ENCODE data around the gene RASL11A.
A peak's percentile ranks its signal among the peaks of the same experiment; 100 is the strongest.

Gene RASL11A

GRCh38 chr13:27264648-27265047 lies 6.0 kb upstream of the RASL11A start:
- TF ChIP-seq CTCF (IDR thresholded peaks at IDR 0.05; ENCODE audit: poor library complexity, severe bottlenecking) = no peak

GRCh38 chr13:27266917-27267316 lies 3.7 kb upstream of the RASL11A start:
- no peaks in the 10 kb centered on the region for H3K27me3 ChIP-seq (ENCODE audit: insufficient read depth, poor library complexity, severe bottlenecking)
- no peaks in the 10 kb centered on the region for H3K36me3 ChIP-seq (ENCODE audit: low read depth)
- DNase-seq (ENCODE audit: low spot score) = no peak
- TF ChIP-seq CTCF (IDR thresholded peaks at IDR 0.05; ENCODE audit: poor library complexity, severe bottlenecking) = no peak
- no peak overlapping the region for H3K27ac ChIP-seq (ENCODE audit: poor library complexity, severe bottlenecking)
- ATAC-seq (ENCODE audit: low read depth) = no peak
- no peak overlapping the region for H3K4me3 ChIP-seq (ENCODE audit: severe bottlenecking)
- H3K9me3 ChIP-seq (ENCODE audit: severe bottlenecking) = no peaks in the 10 kb centered on the region
- H3K4me1 ChIP-seq (ENCODE audit: insufficient read depth, poor library complexity, severe bottlenecking) = no peaks in the 10 kb centered on the region

More at GRCh38 chr13:27264648-27265047, 6.0 kb upstream of the RASL11A start:
- H3K27ac ChIP-seq (ENCODE audit: poor library complexity, severe bottlenecking) = no peak overlapping the region
- no peak for DNase-seq (ENCODE audit: low spot score)
- H3K36me3 ChIP-seq (ENCODE audit: low read depth) = peaks cover 8% of the 10 kb centered on the region
- no peaks in the 10 kb centered on the region for H3K27me3 ChIP-seq (ENCODE audit: insufficient read depth, poor library complexity, severe bottlenecking)
- H3K9me3 ChIP-seq (ENCODE audit: severe bottlenecking) = no peaks in the 10 kb centered on the region
- peaks cover 5% of the 10 kb centered on the region for H3K4me1 ChIP-seq (ENCODE audit: insufficient read depth, poor library complexity, severe bottlenecking)
- H3K4me3 ChIP-seq (ENCODE audit: severe bottlenecking) = no peak overlapping the region
- no peak for ATAC-seq (ENCODE audit: low read depth)

GRCh38 chr13:27267596-27267995 lies 3.0 kb upstream of the RASL11A start:
- no peaks in the 10 kb centered on the region for H3K9me3 ChIP-seq (ENCODE audit: severe bottlenecking)
- no peaks in the 10 kb centered on the region for H3K36me3 ChIP-seq (ENCODE audit: low read depth)
- no peak overlapping the region for H3K27ac ChIP-seq (ENCODE audit: poor library complexity, severe bottlenecking)
- H3K27me3 ChIP-seq (ENCODE audit: insufficient read depth, poor library complexity, severe bottlenecking) = no peaks in the 10 kb centered on the region
- no peaks in the 10 kb centered on the region for H3K4me1 ChIP-seq (ENCODE audit: insufficient read depth, poor library complexity, severe bottlenecking)
- DNase-seq (ENCODE audit: low spot score) = no peak
- TF ChIP-seq CTCF (IDR thresholded peaks at IDR 0.05; ENCODE audit: poor library complexity, severe bottlenecking) = no peak
- H3K4me3 ChIP-seq (ENCODE audit: severe bottlenecking) = no peak overlapping the region
- ATAC-seq (ENCODE audit: low read depth) = no peak

GRCh38 chr13:27269114-27269665 lies 1.4 kb upstream of the RASL11A start:
- H3K4me3 ChIP-seq (ENCODE audit: severe bottlenecking) = no peak overlapping the region
- no peaks in the 10 kb centered on the region for H3K36me3 ChIP-seq (ENCODE audit: low read depth)
- no peak for TF ChIP-seq CTCF (IDR thresholded peaks at IDR 0.05; ENCODE audit: poor library complexity, severe bottlenecking)
- no peak for DNase-seq (ENCODE audit: low spot score)
- no peaks in the 10 kb centered on the region for H3K27me3 ChIP-seq (ENCODE audit: insufficient read depth, poor library complexity, severe bottlenecking)
- no peaks in the 10 kb centered on the region for H3K4me1 ChIP-seq (ENCODE audit: insufficient read depth, poor library complexity, severe bottlenecking)
- no peak overlapping the region for H3K27ac ChIP-seq (ENCODE audit: poor library complexity, severe bottlenecking)
- no peaks in the 10 kb centered on the region for H3K9me3 ChIP-seq (ENCODE audit: severe bottlenecking)
- no peak for ATAC-seq (ENCODE audit: low read depth)

GRCh38 chr13:27271570-27272096 lies 1.0 kb downstream of the RASL11A start:
- Histone ChIP-seq H3K36me3 (ENCODE audit: low read depth) (no peaks in the 10 kb centered on the region), H3K27me3 (ENCODE audit: insufficient read depth, poor library complexity, severe bottlenecking) (no peaks in the 10 kb centered on the region), H3K27ac (ENCODE audit: poor library complexity, severe bottlenecking) (no peak overlapping the region), H3K4me1 (ENCODE audit: insufficient read depth, poor library complexity, severe bottlenecking) (no peaks in the 10 kb centered on the region), H3K4me3 (ENCODE audit: severe bottlenecking) (peak overlapping the region; percentile 55), H3K9me3 (ENCODE audit: severe bottlenecking) (no peaks in the 10 kb centered on the region)
- ATAC-seq (ENCODE audit: low read depth) (no peak), DNase-seq (ENCODE audit: low spot score) (no peak)
- TF ChIP-seq CTCF (IDR thresholded peaks at IDR 0.05; ENCODE audit: poor library complexity, severe bottlenecking) = no peak
